Peyer's patch (tissue), 4 donors: ENCODE results near the gene AFF2. TPM values are rescaled to one million over a fixed set of nuclear protein-coding genes. Genes with fewer than 3 reads are reported as not detected.

Experiments
- DNase-seq, 3 donors: peaks; one replicate each; pipeline ENCODE4 v3.0.0-alpha.2; 2017 to 2019
- H3K27ac ChIP-seq, 4 donors: fragments of 200-600 bp; sonication (generic); one replicate each; pipeline ENCODE4 v1.5.1; 2016 to 2019
- H3K27me3 ChIP-seq, 2 donors: fragments of 200-600 bp; sonication (generic); one replicate each; pipeline ENCODE4 v1.5.1; 2019
- H3K36me3 ChIP-seq, 3 donors: fragments of 200-600 bp; sonication (generic); one replicate each; pipeline ENCODE4 v1.5.1; 2016 to 2019
- H3K4me1 ChIP-seq, 4 donors: fragments of 200-600 bp; sonication (generic); one replicate each; pipeline ENCODE4 v1.5.1; 2016 to 2019
- H3K4me3 ChIP-seq, 4 donors: fragments of 200-600 bp; sonication (generic); 1 replicate in 3 of 4; 2 replicates in 1 of 4; pipeline ENCODE4 v1.5.1; 2016 to 2019; ENCODE audit warnings: mild to moderate bottlenecking in 1 of 4
- H3K9me3 ChIP-seq, 4 donors: fragments of 200-600 bp; sonication (generic); one replicate each; pipeline ENCODE4 v1.5.1; 2016 to 2019; ENCODE audit warnings: mild to moderate bottlenecking in 1 of 4
- POLR2A ChIP-seq, 2 donors: fragments of 450-650 bp; IDR thresholded peaks; one replicate each; pipeline ENCODE4 v1.5.1; 2017; ENCODE audit warnings: antibody characterized with exemption in 2 of 2, mild to moderate bottlenecking in 2 of 2, moderate library complexity in 2 of 2
- total RNA-seq, 4 donors: library from RNA; depleted of rRNA; stranded (reverse); fragments of >200 nt; gene quantifications; one replicate each; pipeline ENCODE4 v1.1.0, GENCODE V29; 2016
- TF ChIP-seq, protein P1 (sequence below), 6 experiments: fragments of 450-650 bp in 4 of 6; fragments of 200-600 bp in 2 of 6; sonication (generic) in 1 of 6; IDR thresholded peaks; one replicate each; pipeline ENCODE4 v1.5.1; 2017 to 2019; ENCODE audit warnings: antibody characterized with exemption in 6 of 6, mild to moderate bottlenecking in 3 of 6, moderate library complexity in 1 of 6

The AFF2 gene
- total RNA-seq, 4 donors from 2014 or later = 0.18 to 2.5 (median 1.9) TPM; not detected in 1

DNA sequence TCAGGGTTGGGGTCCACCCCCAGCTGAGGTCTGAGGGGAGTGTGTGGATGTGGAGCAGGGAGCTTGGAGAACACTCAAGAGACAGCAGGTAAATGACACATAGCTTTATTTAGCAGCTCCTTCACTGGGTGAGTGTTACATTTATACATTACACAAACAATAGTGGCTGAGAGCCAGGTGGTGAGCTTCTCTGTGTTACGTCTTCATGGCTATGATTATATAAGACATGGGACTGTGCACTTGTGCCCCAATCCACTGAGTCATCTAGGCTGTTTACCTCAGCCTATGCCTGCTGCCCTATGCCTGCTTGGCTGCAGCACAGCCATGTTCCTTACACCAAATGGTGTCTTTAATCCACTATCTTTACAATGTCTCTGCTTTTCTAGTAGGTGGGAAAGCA lies 459.6 kb downstream of the AFF2 start:
- DNase-seq = no peak
- no peaks in the 10 kb centered on the region for H3K36me3 ChIP-seq
- no peak overlapping the region for H3K27ac ChIP-seq
- no peak for TF ChIP-seq POLR2A (IDR thresholded peaks at IDR 0.05)
- TF ChIP-seq, protein P1, sequence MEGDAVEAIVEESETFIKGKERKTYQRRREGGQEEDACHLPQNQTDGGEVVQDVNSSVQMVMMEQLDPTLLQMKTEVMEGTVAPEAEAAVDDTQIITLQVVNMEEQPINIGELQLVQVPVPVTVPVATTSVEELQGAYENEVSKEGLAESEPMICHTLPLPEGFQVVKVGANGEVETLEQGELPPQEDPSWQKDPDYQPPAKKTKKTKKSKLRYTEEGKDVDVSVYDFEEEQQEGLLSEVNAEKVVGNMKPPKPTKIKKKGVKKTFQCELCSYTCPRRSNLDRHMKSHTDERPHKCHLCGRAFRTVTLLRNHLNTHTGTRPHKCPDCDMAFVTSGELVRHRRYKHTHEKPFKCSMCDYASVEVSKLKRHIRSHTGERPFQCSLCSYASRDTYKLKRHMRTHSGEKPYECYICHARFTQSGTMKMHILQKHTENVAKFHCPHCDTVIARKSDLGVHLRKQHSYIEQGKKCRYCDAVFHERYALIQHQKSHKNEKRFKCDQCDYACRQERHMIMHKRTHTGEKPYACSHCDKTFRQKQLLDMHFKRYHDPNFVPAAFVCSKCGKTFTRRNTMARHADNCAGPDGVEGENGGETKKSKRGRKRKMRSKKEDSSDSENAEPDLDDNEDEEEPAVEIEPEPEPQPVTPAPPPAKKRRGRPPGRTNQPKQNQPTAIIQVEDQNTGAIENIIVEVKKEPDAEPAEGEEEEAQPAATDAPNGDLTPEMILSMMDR (IDR thresholded peaks at IDR 0.05) = no peak
- no peak overlapping the region for H3K4me3 ChIP-seq
- no peaks in the 10 kb centered on the region for H3K9me3 ChIP-seq
- no peaks in the 10 kb centered on the region for H3K27me3 ChIP-seq
- H3K4me1 ChIP-seq = no peaks in the 10 kb centered on the region

DNA sequence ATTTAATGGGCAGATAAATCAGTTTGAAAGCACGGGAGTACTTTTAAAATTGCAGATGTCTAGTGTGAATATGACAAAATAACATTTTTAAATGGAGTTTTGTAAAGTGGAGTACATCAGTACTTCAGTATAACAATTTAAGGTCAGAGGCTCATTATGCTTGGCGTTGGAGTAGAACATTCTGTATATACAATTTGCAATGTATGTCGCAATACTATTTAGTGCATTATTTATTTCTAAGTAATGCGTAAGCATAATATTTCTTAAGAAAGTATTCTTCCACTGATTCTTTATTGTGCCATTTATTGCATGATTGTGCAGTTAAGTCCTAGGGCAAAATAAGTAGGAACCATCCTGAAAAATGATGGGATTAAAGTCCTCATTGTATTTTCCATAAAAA lies 461.6 kb downstream of the AFF2 start:
- Histone ChIP-seq H3K9me3 (no peaks in the 10 kb centered on the region), H3K36me3 (no peaks in the 10 kb centered on the region), H3K27ac (no peak overlapping the region), H3K4me3 (no peak overlapping the region), H3K27me3 (no peaks in the 10 kb centered on the region), H3K4me1 (no peaks in the 10 kb centered on the region)
- TF ChIP-seq, protein P1 (IDR thresholded peaks at IDR 0.05) = no peak
- no peak for TF ChIP-seq POLR2A (IDR thresholded peaks at IDR 0.05)
- DNase-seq = no peak

DNA sequence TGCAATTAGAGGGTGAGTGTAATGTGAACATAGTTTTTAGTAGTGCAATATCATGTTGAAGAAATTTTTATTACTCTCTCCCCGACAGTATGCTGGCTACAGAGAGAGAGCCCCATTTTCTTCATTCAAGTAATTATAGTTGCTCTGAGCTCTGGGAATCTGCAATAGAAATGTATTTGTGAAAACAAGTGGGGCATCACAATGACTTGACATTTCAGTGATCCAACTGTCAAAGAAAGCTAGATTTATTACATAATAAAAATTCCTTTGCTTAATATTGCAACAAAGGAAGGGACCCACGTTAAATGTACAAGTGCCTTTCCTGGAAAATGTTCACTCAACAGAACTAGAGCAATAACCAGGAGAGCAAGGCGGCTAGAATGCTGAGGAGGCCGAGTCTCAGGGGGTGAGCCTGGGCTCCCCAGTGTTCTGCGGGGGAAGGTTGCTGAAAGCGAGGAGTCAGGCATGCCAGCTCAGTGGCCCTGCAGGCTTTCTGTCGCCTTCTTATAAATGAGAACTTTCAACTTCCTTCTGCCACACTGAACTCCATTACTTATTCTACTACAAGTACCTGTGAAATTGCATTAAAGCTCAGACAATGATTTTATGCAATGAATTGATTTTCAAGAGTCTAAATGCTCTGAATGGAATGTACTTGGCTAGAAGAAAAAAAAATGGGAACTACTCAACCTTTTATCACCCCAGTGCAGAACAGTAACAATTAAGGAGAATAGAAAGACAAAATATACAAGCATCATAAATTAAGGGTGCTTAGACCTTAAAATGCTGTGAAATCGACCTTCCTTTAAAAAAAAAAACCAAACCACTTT lies 476.4 kb downstream of the AFF2 start:
- H3K36me3 ChIP-seq = no peaks in the 10 kb centered on the region
- no peaks in the 10 kb centered on the region for H3K27me3 ChIP-seq
- no peaks in the 10 kb centered on the region for H3K9me3 ChIP-seq
- no peak overlapping the region for H3K27ac ChIP-seq
- no peak for TF ChIP-seq POLR2A (IDR thresholded peaks at IDR 0.05)
- TF ChIP-seq, protein P1 (IDR thresholded peaks at IDR 0.05) = no peak
- no peaks in the 10 kb centered on the region for H3K4me1 ChIP-seq
- H3K4me3 ChIP-seq = no peak overlapping the region
- no peak for DNase-seq

DNA sequence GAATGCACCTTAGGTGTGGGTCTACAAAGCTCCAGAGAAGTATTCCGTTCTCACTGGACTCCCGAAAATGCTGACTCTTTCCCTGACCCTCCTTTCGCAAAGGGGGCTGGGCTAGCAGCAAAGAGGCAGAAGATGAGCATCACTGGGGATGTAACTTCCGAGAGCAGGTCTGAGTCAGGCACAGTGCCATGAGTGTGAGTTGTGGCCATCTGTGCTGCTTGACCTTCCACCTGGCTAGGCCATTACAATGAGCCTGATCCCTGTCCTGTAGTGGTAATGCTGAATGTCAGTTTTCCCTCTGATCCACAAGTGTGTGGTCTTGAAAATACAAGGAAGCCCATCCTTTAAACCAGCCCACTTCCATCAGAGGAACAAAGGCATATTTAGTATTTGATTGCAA lies 479.4 kb downstream of the AFF2 start:
- no peak for DNase-seq
- Histone ChIP-seq H3K4me3 (no peak overlapping the region), H3K27ac (no peak overlapping the region), H3K27me3 (no peaks in the 10 kb centered on the region), H3K36me3 (no peaks in the 10 kb centered on the region), H3K9me3 (no peaks in the 10 kb centered on the region), H3K4me1 (no peaks in the 10 kb centered on the region)
- no peak for TF ChIP-seq POLR2A (IDR thresholded peaks at IDR 0.05)
- TF ChIP-seq, protein P1 (IDR thresholded peaks at IDR 0.05) = no peak

DNA sequence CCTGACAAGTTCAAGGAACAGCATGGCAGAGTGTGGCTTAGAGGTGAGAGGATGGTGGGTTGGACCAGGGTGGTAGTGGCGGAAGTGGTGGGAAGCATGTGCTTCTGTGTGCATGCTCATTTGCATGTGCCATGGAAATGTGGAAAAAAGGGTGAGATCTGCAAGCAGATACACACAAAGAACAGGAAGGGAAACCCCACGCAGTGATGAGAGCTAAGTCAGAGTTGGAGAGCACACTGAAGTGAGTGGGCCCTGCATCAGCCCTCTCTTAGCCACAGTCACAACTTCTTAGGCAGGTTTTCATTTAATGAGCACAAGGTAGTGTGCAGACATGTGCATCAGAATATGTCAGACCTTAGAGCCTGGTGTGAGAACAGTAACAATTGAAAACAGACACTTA lies 483.8 kb downstream of the AFF2 start:
- no peak overlapping the region for H3K27ac ChIP-seq
- no peaks in the 10 kb centered on the region for H3K9me3 ChIP-seq
- no peak for TF ChIP-seq POLR2A (IDR thresholded peaks at IDR 0.05)
- H3K4me1 ChIP-seq = no peaks in the 10 kb centered on the region
- H3K27me3 ChIP-seq = no peaks in the 10 kb centered on the region
- no peak overlapping the region for H3K4me3 ChIP-seq
- no peak for DNase-seq
- no peaks in the 10 kb centered on the region for H3K36me3 ChIP-seq

DNA sequence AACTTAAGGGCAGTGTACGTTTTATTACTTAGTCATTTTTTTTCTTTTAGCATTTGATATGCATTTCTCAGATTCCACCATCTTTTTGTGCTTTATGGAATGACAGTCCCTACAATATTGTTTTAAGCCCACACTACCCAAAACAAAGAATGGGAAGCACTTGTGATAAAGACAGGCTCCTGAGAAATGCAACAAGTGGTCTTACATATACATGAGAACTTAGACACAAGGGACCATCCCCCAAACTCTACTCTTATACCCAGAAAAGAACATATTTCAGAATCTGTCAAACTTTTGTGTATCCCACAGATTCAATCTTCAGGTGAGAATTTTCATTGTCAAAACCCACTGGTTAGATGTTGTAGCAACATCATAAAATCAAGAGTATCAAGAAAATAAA lies 491.1 kb downstream of the AFF2 start:
- Histone ChIP-seq H3K9me3 (no peaks in the 10 kb centered on the region), H3K27me3 (no peaks in the 10 kb centered on the region), H3K4me3 (no peak overlapping the region), H3K4me1 (no peaks in the 10 kb centered on the region), H3K36me3 (no peaks in the 10 kb centered on the region), H3K27ac (no peak overlapping the region)
- no peak for DNase-seq
- TF ChIP-seq, protein P1 (IDR thresholded peaks at IDR 0.05) = no peak
- no peak for TF ChIP-seq POLR2A (IDR thresholded peaks at IDR 0.05)
